SK-N-SH (cell line): ENCODE data around the gene H2AZ2.

ENCODE experiments used
- CTCF ChIP-seq: fragments of 200-600 bp; sonication (generic); IDR thresholded peaks from 2 replicates; pipeline ENCODE4 v1.6.1; 2017; ENCODE audit warnings: antibody characterized with exemption, mild to moderate bottlenecking, moderate library complexity
- EZH2phosphoT487 ChIP-seq: fragments of 200-600 bp; sonication (generic); IDR thresholded peaks from 2 replicates; pipeline ENCODE4 v1.6.1; 2017; ENCODE audit warnings: low read depth, mixed run types, mild to moderate bottlenecking, antibody characterized with exemption, moderate library complexity, borderline replicate concordance
- IRF3 ChIP-seq: fragments of 150-350 bp; IDR thresholded peaks from 2 replicates; pipeline ENCODE4 v1.6.1; 2016; ENCODE audit warnings: mild to moderate bottlenecking, low read depth, low read length
- SMC3 ChIP-seq: IDR thresholded peaks from 2 replicates; pipeline ENCODE4 v1.6.1; 2012; ENCODE audit warnings: low read depth, low read length, improper control_type of control experiment

GRCh38 chr7:44801890-44802289 is 46.0 kb downstream of the H2AZ2 start:
- TF ChIP-seq EZH2phosphoT487: no peak
- no peak for TF ChIP-seq CTCF
- TF ChIP-seq SMC3: no peak
- TF ChIP-seq IRF3: no peak
